Smooth muscle cell (in vitro differentiated cells): ENCODE results near the gene R3HCC1L. TPM values are rescaled to one million over a fixed set of nuclear protein-coding genes. Genes with fewer than 3 reads are reported as not detected.

Source experiments
- DNase-seq: peaks from one replicate; lab custom pipeline; 2025; ENCODE audit not compliant: unreplicated experiment; lab: John Stamatoyannopoulos, UW
- H2AFZ ChIP-seq: fragments of 200-600 bp; sonication (generic); 2 replicates; pipeline ENCODE4 v1.6.0; 2016; ENCODE audit warnings: antibody characterized with exemption, low read depth, mild to moderate bottlenecking
- H3F3A ChIP-seq: fragments of 200-600 bp; sonication (generic); 2 replicates; pipeline ENCODE4 v1.6.0; 2017; ENCODE audit warnings: antibody characterized with exemption, low read depth
- H3K27ac ChIP-seq: fragments of 200-600 bp; sonication (generic); 2 replicates; pipeline ENCODE4 v1.5.1; 2016; ENCODE audit warnings: low read depth, mild to moderate bottlenecking
- H3K27me3 ChIP-seq: fragments of 200-600 bp; sonication (generic); 2 replicates; pipeline ENCODE4 v1.6.1; 2016; ENCODE audit warnings: low read depth, mild to moderate bottlenecking
- H3K36me3 ChIP-seq: fragments of 200-600 bp; sonication (generic); 2 replicates; pipeline ENCODE4 v1.5.1; 2016; ENCODE audit warnings: low read depth
- H3K4me1 ChIP-seq: fragments of 200-600 bp; sonication (generic); 2 replicates; pipeline ENCODE4 v1.5.1; 2016; ENCODE audit warnings: low read depth
- H3K4me2 ChIP-seq: fragments of 200-600 bp; sonication (generic); 2 replicates; pipeline ENCODE4 v1.6.0; 2016; ENCODE audit warnings: mild to moderate bottlenecking
- H3K4me3 ChIP-seq: fragments of 200-600 bp; sonication (generic); 2 replicates; pipeline ENCODE4 v1.5.1; 2016; ENCODE audit warnings: mild to moderate bottlenecking
- H3K79me2 ChIP-seq: fragments of 200-600 bp; sonication (generic); 2 replicates; pipeline ENCODE4 v1.6.0; 2016; ENCODE audit warnings: low read depth, mild to moderate bottlenecking
- H3K9ac ChIP-seq: fragments of 200-600 bp; sonication (generic); 2 replicates; pipeline ENCODE4 v1.6.0; 2016; ENCODE audit warnings: low read depth
- H3K9me3 ChIP-seq: fragments of 200-600 bp; sonication (generic); replicated peaks from 2 replicates; pipeline ENCODE4 v1.5.1; 2016; ENCODE audit warnings: low read depth
- H4K20me1 ChIP-seq: fragments of 200-600 bp; sonication (generic); 2 replicates; pipeline ENCODE4 v1.6.0; 2016; ENCODE audit warnings: low read depth
- WGBS: methylation state at CpG from one replicate; pipeline ENCODE4 v1.1.7; 2016; ENCODE audit warnings: low lambda C conversion rate; 5-methylcytosine and 5-hydroxymethylcytosine counted together
- polyA plus RNA-seq: library from polyadenylated mRNA; unstranded; fragments of >200 nt; fragmentation: Nextera tagmentation; extraction: Ambion mirVana; gene quantifications from 2 replicates; pipeline ENCODE4 v1.2.1, GENCODE V29; 2016
- total RNA-seq: library from RNA; depleted of rRNA; stranded (reverse); fragments of >200 nt; gene quantifications from 2 replicates; pipeline ENCODE4 v1.2.3, GENCODE V29; 2014
- TF ChIP-seq, protein P1 (sequence below): fragments of 200-600 bp; sonication (generic); IDR thresholded peaks from 2 replicates; pipeline ENCODE4 v1.5.1; 2017; ENCODE audit warnings: borderline replicate concordance, mild to moderate bottlenecking, antibody characterized with exemption; ENCODE audit not compliant: insufficient read depth, poor library complexity, severe bottlenecking

R3HCC1L gene
- total and polyA plus RNA-seq, 2 experiments from 2014 or later = 11.4 to 12.2 TPM

DNA sequence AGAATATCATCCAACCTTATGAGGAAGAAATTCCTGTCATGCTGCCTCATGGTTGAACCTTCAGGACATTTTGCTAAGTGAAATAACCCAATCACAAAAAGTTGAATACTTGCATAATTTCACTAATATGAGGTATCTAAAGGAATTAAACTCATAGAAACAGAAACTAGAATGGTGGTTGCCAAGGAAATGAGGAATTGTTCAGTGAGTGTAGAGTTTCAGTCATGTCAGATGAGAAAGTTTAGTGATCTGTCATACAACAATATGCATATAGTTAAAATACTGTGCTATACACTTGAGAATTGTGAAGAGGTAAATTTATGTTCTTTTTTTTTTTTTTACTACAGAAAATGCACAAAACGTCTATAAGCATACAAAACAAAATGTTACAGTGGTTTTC is 60.7 kb downstream of the R3HCC1L start:
- TF ChIP-seq, protein P1, sequence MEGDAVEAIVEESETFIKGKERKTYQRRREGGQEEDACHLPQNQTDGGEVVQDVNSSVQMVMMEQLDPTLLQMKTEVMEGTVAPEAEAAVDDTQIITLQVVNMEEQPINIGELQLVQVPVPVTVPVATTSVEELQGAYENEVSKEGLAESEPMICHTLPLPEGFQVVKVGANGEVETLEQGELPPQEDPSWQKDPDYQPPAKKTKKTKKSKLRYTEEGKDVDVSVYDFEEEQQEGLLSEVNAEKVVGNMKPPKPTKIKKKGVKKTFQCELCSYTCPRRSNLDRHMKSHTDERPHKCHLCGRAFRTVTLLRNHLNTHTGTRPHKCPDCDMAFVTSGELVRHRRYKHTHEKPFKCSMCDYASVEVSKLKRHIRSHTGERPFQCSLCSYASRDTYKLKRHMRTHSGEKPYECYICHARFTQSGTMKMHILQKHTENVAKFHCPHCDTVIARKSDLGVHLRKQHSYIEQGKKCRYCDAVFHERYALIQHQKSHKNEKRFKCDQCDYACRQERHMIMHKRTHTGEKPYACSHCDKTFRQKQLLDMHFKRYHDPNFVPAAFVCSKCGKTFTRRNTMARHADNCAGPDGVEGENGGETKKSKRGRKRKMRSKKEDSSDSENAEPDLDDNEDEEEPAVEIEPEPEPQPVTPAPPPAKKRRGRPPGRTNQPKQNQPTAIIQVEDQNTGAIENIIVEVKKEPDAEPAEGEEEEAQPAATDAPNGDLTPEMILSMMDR = no peak
- H3K27me3 ChIP-seq = no peaks in the 10 kb centered on the region
- H3K4me1 ChIP-seq = no peaks in the 10 kb centered on the region
- no peaks in the 10 kb centered on the region for H3F3A ChIP-seq
- no peak overlapping the region for H3K9ac ChIP-seq
- no peak for DNase-seq
- H4K20me1 ChIP-seq = peaks cover 47% of the 10 kb centered on the region
- H3K79me2 ChIP-seq = peaks cover 2% of the 10 kb centered on the region
- H3K4me2 ChIP-seq = no peak overlapping the region
- no peaks in the 10 kb centered on the region for H3K9me3 ChIP-seq
- H3K36me3 ChIP-seq = no peaks in the 10 kb centered on the region
- 92% methylated on average over 1 of the region's 1 CpG for WGBS
- H3K4me3 ChIP-seq = no peak overlapping the region
- H2AFZ ChIP-seq = no peak overlapping the region
- no peak overlapping the region for H3K27ac ChIP-seq

DNA sequence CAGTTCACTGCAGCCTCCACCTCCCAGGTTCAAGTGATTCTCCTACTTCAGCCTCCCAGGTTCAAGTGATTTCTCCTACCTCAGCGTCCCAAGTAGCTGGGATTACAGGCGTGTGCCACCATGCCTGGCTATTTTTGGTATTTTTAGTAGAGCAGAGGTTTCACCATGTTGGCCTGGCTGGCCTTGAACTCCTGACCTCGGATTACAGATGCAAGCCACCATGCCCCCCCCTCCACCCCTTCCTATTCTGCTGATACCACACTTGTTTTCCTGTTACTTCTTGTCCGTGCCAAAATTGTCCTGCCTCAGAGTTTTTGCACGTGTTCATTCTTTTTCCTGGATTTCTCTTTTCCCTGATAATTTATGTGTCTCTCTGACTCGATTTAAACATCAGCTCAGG is 62.5 kb downstream of the R3HCC1L start:
- Histone ChIP-seq H3K9ac (no peak overlapping the region), H3K36me3 (no peaks in the 10 kb centered on the region), H3F3A (no peaks in the 10 kb centered on the region), H3K4me3 (no peak overlapping the region), H3K4me1 (no peaks in the 10 kb centered on the region), H4K20me1 (peaks cover 66% of the 10 kb centered on the region), H3K27me3 (no peaks in the 10 kb centered on the region), H3K27ac (no peak overlapping the region), H2AFZ (no peak overlapping the region), H3K79me2 (peaks cover 10% of the 10 kb centered on the region), H3K4me2 (no peak overlapping the region), H3K9me3 (no peaks in the 10 kb centered on the region)
- DNase-seq = no peak
- TF ChIP-seq, protein P1 = no peak
- 95% methylated on average over 6 of the region's 6 CpGs for WGBS

DNA sequence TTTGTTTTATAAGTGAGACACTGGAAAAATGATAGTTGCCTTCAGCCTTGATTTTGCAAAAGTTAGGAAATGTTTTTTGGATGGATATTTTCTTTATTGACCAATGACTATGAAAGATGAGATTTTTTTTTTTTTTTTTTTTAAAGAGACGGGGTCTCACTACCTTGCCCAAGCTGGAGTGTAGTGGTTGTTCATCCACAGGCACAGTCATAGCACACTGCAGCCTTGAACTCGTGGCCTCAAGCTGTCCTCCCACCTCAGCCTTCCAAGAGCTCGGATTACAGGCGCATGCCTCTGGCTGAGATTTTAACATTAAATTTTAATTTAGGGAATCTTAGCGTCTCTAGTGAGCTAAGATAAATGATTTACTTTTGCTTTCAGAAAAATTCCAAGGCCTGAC is 67.3 kb downstream of the R3HCC1L start:
- 92% methylated on average over 5 of the region's 5 CpGs for WGBS

DNA sequence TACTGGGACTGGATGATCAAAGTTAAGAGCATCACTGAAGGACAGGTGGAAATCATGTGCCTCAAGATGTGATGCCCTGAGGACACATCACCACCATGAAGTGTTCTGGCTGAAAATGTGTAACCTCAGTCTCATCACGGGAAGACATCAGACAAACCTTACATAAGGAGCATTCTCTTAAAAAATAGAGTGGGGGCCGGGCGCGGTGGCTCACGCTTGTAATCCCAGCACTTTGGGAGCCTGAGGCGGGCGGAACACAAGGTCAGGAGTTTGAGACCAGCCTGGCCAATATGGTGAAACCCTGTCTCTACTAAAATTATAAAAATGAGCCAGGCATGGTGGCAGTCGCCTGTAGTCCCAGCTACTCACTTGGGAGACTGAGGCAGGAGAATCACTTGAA is 67.9 kb downstream of the R3HCC1L start:
- 97% methylated on average over 8 of the region's 8 CpGs for WGBS
- no peak for DNase-seq
- peaks cover 10% of the 10 kb centered on the region for H3K79me2 ChIP-seq
- TF ChIP-seq, protein P1 = no peak
- no peak overlapping the region for H3K9ac ChIP-seq
- no peak overlapping the region for H2AFZ ChIP-seq
- H3K4me3 ChIP-seq = no peak overlapping the region
- H3K36me3 ChIP-seq = no peaks in the 10 kb centered on the region
- H3K27me3 ChIP-seq = no peaks in the 10 kb centered on the region
- no peak overlapping the region for H3K4me2 ChIP-seq
- H3K9me3 ChIP-seq = no peaks in the 10 kb centered on the region
- H3F3A ChIP-seq = no peaks in the 10 kb centered on the region
- no peak overlapping the region for H3K27ac ChIP-seq
- no peaks in the 10 kb centered on the region for H3K4me1 ChIP-seq
- peaks cover 83% of the 10 kb centered on the region for H4K20me1 ChIP-seq

More for the DNA sequence above, 67.3 kb downstream of the R3HCC1L start:
- Histone ChIP-seq H3K9me3 (no peaks in the 10 kb centered on the region), H3K27ac (no peak overlapping the region), H2AFZ (no peak overlapping the region), H3K27me3 (no peaks in the 10 kb centered on the region), H4K20me1 (peaks cover 88% of the 10 kb centered on the region), H3K4me3 (no peak overlapping the region), H3K4me2 (no peak overlapping the region), H3F3A (no peaks in the 10 kb centered on the region), H3K79me2 (peaks cover 10% of the 10 kb centered on the region), H3K4me1 (no peaks in the 10 kb centered on the region), H3K36me3 (no peaks in the 10 kb centered on the region), H3K9ac (no peak overlapping the region)
- TF ChIP-seq, protein P1 = no peak
- DNase-seq = no peak
